SK-N-SH (cell line): ENCODE data around the gene METRNL. TPM values are rescaled to one million over a fixed set of nuclear protein-coding genes. Genes with fewer than 3 reads are reported as not detected.
A peak's percentile ranks its signal among the peaks of the same experiment; 100 is the strongest.

Source experiments
- CTCF ChIA-PET: fragments of 300-600, 350-600 bp; formaldehyde crosslinking; extraction: SDS; loops from one replicate; lab custom pipeline; 2021; lab: Yijun Ruan, JAX
- POLR2A ChIA-PET: fragments of 350-600 bp; sonication (Branson Sonifier 250); formaldehyde crosslinking; extraction: SDS; loops from one replicate; lab custom pipeline; 2020; ENCODE audit warnings: antibody characterized with exemption, inconsistent platforms; lab: Yijun Ruan, JAX
- DNase-seq: peaks from one replicate; pipeline ENCODE4 v3.0.0; 2012
- H2AFZ ChIP-seq: fragments of 200-600 bp; sonication (generic); 2 replicates; pipeline ENCODE4 v1.8.1; 2016; ENCODE audit warnings: antibody characterized with exemption, mild to moderate bottlenecking, low read depth
- H3F3A ChIP-seq: fragments of 200-600 bp; sonication (generic); replicated peaks from 2 replicates; pipeline ENCODE3; 2016; ENCODE audit warnings: antibody characterized with exemption, mild to moderate bottlenecking; ENCODE audit not compliant: insufficient read depth
- H3K27ac ChIP-seq, 2 experiments: fragments of 200-500 bp in 1 of 2; fragments of 200-600 bp in 1 of 2; sonication (Bioruptor generic) in 1 of 2; sonication (generic), shearing (Covaris generic) in 1 of 2; 2 replicates each; pipeline versions ENCODE4 v1.5.1 to v1.6.1; 2014 to 2016; ENCODE audit warnings: low read depth in 2 of 2, inconsistent platforms in 1 of 2, low read length in 1 of 2, mild to moderate bottlenecking in 1 of 2, mixed read lengths in 1 of 2
- H3K27me3 ChIP-seq: fragments of 200-600 bp; sonication (generic), shearing (Covaris generic); 2 replicates; pipeline ENCODE4 v1.6.1; 2016; ENCODE audit warnings: mixed run types; ENCODE audit not compliant: insufficient read depth
- H3K36me3 ChIP-seq, 2 experiments: fragments of 200-500 bp in 1 of 2; fragments of 200-600 bp in 1 of 2; sonication (Bioruptor generic) in 1 of 2; sonication (generic) in 1 of 2; replicated peaks in 1 of 2; 2 replicates each; pipeline versions ENCODE3 to v1.5.1; 2014 to 2016; ENCODE audit warnings: low read length in 1 of 2, mild to moderate bottlenecking in 1 of 2; ENCODE audit not compliant: insufficient read depth in 2 of 2, control insufficient read depth in 1 of 2
- H3K4me1 ChIP-seq, 2 experiments: fragments of 200-500 bp in 1 of 2; fragments of 200-600 bp in 1 of 2; sonication (Bioruptor generic) in 1 of 2; sonication (generic), shearing (Covaris generic) in 1 of 2; 2 replicates each; pipeline versions ENCODE4 v1.5.1 to v1.6.1; 2014 to 2016; ENCODE audit warnings: low read depth in 1 of 2, low read length in 1 of 2, mixed run types in 1 of 2; ENCODE audit not compliant: insufficient read depth in 2 of 2, control insufficient read depth in 1 of 2
- H3K4me2 ChIP-seq: fragments of 200-600 bp; sonication (generic), shearing (Covaris generic); 2 replicates; pipeline ENCODE4 v1.6.1; 2017; ENCODE audit warnings: mixed run types
- H3K4me3 ChIP-seq, 2 experiments: fragments of 200-500 bp in 1 of 2; fragments of 200-600 bp in 1 of 2; sonication (Bioruptor generic) in 1 of 2; sonication (generic), shearing (Covaris generic) in 1 of 2; 2 replicates each; pipeline versions ENCODE4 v1.5.1 to v1.8.1; 2014 to 2016; ENCODE audit warnings: low read depth in 2 of 2, inconsistent platforms in 1 of 2, low read length in 1 of 2, mild to moderate bottlenecking in 1 of 2, mixed read lengths in 1 of 2, moderate library complexity in 1 of 2
- H3K79me2 ChIP-seq: fragments of 200-600 bp; sonication (generic); 2 replicates; pipeline ENCODE4 v1.8.1; 2017; ENCODE audit warnings: mild to moderate bottlenecking; ENCODE audit not compliant: insufficient read depth
- H3K9ac ChIP-seq: fragments of 200-600 bp; sonication (generic); 2 replicates; pipeline ENCODE4 v1.6.1; 2017; ENCODE audit warnings: mixed run types
- H3K9me2 ChIP-seq: fragments of 200-600 bp; sonication (generic); 2 replicates; pipeline ENCODE4 v1.6.1; 2017; ENCODE audit warnings: mixed run types
- H3K9me3 ChIP-seq: fragments of 200-600 bp; sonication (generic); 2 replicates; pipeline ENCODE4 v1.6.1; 2017; ENCODE audit warnings: mixed run types, mild to moderate bottlenecking, moderate library complexity
- H4K20me1 ChIP-seq: fragments of 200-600 bp; sonication (generic); 2 replicates; pipeline ENCODE4 v1.6.1; 2017; ENCODE audit warnings: mild to moderate bottlenecking, mixed run types; ENCODE audit not compliant: insufficient read depth
- ELF1 ChIP-seq: IDR thresholded peaks from 2 replicates; pipeline ENCODE4 v1.4.0; 2012
- FOXM1 ChIP-seq: IDR thresholded peaks from 2 replicates; pipeline ENCODE4 v1.4.0; 2012; ENCODE audit warnings: low read depth, mild to moderate bottlenecking
- GATA2 ChIP-seq: sonication (generic); formaldehyde crosslinking; IDR thresholded peaks from 2 replicates; pipeline ENCODE4 v1.5.0; 2020; ENCODE audit warnings: mild to moderate bottlenecking, missing genetic modification reagents
- MXI1 ChIP-seq: IDR thresholded peaks from 2 replicates; pipeline ENCODE4 v1.6.1; 2012; ENCODE audit warnings: mild to moderate bottlenecking, low read depth, low read length, improper control_type of control experiment
- NFIC ChIP-seq: IDR thresholded peaks from 2 replicates; pipeline ENCODE4 v1.4.0; 2012; ENCODE audit warnings: borderline replicate concordance
- PBX3 ChIP-seq: IDR thresholded peaks from 2 replicates; pipeline ENCODE4; 2012
- RCOR1 ChIP-seq: fragments of 150-350 bp; IDR thresholded peaks from 2 replicates; pipeline ENCODE4 v1.6.1; 2017; ENCODE audit warnings: antibody characterized with exemption, low read length
- YY1 ChIP-seq: IDR thresholded peaks from 2 replicates; pipeline ENCODE4 v1.4.0; 2012; ENCODE audit warnings: low read depth, mild to moderate bottlenecking
- ZBTB33 ChIP-seq: IDR thresholded peaks from 2 replicates; pipeline ENCODE4 v1.4.0; 2012; ENCODE audit warnings: low read depth, borderline replicate concordance
- WGBS: methylation state at CpG from one replicate; pipeline ENCODE4 v1.1.6; 2017; ENCODE audit warnings: low lambda C conversion rate; 5-methylcytosine and 5-hydroxymethylcytosine counted together
- polyA plus RNA-seq, 3 experiments: library from polyadenylated mRNA; depleted of rRNA; stranded (reverse); fragments of >200 nt; gene quantifications; 2 replicates each; pipeline ENCODE4 v1.2.3, GENCODE V29; 2012
- TF ChIP-seq, protein P1 (sequence below): IDR thresholded peaks from 2 replicates; pipeline ENCODE4 v1.4.0; 2012; ENCODE audit warnings: low read depth, borderline replicate concordance

Gene METRNL
- polyA plus RNA-seq, 1 of the 3 experiments (the other 2 are of a cell fraction), result 75.5 TPM

DNA sequence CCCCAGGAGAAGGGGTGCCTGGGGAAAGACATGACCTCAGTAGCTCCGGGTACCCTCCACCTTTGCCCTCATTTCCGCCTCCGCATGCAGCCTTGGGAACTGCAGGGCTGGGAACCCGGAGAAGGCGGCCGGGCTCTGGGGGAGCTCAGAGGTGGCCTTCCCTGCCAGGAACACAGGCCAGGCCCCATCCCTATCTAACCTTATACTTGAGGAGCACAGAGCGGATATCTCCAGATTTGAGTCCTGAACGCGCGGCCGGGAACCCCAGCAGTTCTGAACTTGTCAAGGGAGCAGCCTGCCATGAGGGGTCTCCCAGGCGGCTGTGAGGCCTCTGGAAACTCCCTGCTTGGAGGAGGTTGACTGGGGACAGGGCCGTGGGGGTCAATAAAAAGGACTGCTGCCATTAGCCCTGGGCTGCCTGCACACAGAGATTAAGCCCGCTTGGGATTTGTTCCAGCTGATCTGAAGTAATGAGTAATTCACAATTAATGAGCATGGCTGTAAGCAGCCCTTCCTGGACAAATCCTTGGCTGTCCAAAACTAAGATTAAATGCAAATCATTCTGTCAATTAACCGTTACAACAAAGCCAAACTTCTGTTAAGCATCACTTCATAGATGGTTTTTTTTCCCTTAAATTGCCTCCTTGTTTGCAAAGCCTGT lies 26.3 kb upstream of the METRNL start:
- Histone ChIP-seq H3K9me2 (no peaks in the 10 kb centered on the region), H3K4me3 (no peak overlapping the region), H3F3A (peaks cover 30% of the 10 kb centered on the region), H3K4me2 (no peak overlapping the region), H3K36me3 (peaks cover 0 to 3% of the 10 kb centered on the region in 2 experiments), H3K9ac (no peak overlapping the region), H3K4me1 (peaks cover 11 to 18% of the 10 kb centered on the region in 2 experiments; a peak in 3 of 4 replicates), H3K79me2 (no peaks in the 10 kb centered on the region), H3K9me3 (no peaks in the 10 kb centered on the region), H2AFZ (no peak overlapping the region), H3K27ac (0 out of 4 replicates have a peak overlapping the region, but pooled peaks of 1 of the 2 experiments have one; percentile 13), H4K20me1 (no peaks in the 10 kb centered on the region), H3K27me3 (no peaks in the 10 kb centered on the region)
- WGBS, result 90% methylated on average over 15 of the region's 15 CpGs
- ChIA-PET CTCF (interaction anchor here (1.1 kb wide), 2 partner anchors 11 to 18 kb away, joined by 3 read pairs; no protein-coding TSS in a partner anchor), POLR2A (no interaction called here)
- TF ChIP-seq PBX3 (no peak), ZBTB33 (no peak), RCOR1 (no peak), GATA2 (CRISPR knock-in tag) (no peak), YY1 (no peak), MXI1 (no peak)
- TF ChIP-seq, protein P1, sequence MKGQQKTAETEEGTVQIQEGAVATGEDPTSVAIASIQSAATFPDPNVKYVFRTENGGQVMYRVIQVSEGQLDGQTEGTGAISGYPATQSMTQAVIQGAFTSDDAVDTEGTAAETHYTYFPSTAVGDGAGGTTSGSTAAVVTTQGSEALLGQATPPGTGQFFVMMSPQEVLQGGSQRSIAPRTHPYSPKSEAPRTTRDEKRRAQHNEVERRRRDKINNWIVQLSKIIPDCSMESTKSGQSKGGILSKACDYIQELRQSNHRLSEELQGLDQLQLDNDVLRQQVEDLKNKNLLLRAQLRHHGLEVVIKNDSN, result no peak
- DNase-seq, result no peak

- Histone ChIP-seq H3K9me3 (no peaks in the 10 kb centered on the region), H3K27me3 (no peaks in the 10 kb centered on the region), H3K79me2 (no peaks in the 10 kb centered on the region), H3F3A (peaks cover 24% of the 10 kb centered on the region), H3K27ac (no peak overlapping the region), H3K9ac (no peak overlapping the region), H3K4me2 (no peak overlapping the region), H2AFZ (no peak overlapping the region), H3K4me1 (peaks cover 11 to 18% of the 10 kb centered on the region in 2 experiments; a peak in 3 of 4 replicates), H3K36me3 (no peaks in the 10 kb centered on the region), H4K20me1 (no peaks in the 10 kb centered on the region), H3K9me2 (no peaks in the 10 kb centered on the region), H3K4me3 (no peak overlapping the region)
- ChIA-PET POLR2A (no interaction called here), CTCF (interaction anchor here (1.1 kb wide), 2 partner anchors 17 to 23 kb away, joined by 3 to 5 read pairs; no protein-coding TSS in a partner anchor)
- WGBS, result 89% methylated on average over 13 of the region's 13 CpGs
- TF ChIP-seq NFIC (no peak), FOXM1 (no peak), ELF1 (no peak)
- no peak for DNase-seq
Measured at GRCh38 chr17:83053739-83054451, 25.5 kb upstream of the METRNL start.
